Neural cell (in vitro differentiated cells): Measurements from ENCODE around the gene SSTR5. TPM values are rescaled to one million over a fixed set of nuclear protein-coding genes. Genes with fewer than 3 reads are reported as not detected.

Source experiments
- H2AFZ ChIP-seq: fragments of 200-600, 300-800 bp; sonication (generic), shearing (Covaris generic); 2 replicates; pipeline ENCODE4 v1.6.0; 2014; ENCODE audit warnings: low read depth, mild to moderate bottlenecking, antibody characterized with exemption, low read length, moderate library complexity
- H3F3A ChIP-seq: fragments of 200-600 bp; shearing (Covaris generic); 2 replicates; pipeline ENCODE4 v1.6.1; 2016; ENCODE audit warnings: mild to moderate bottlenecking, moderate library complexity, mixed read lengths, antibody characterized with exemption, low read length; ENCODE audit not compliant: insufficient read depth, poor library complexity, severe bottlenecking
- H3K27ac ChIP-seq: fragments of 200-600, 300-800 bp; sonication (generic), shearing (Covaris generic); 2 replicates; pipeline ENCODE4 v1.5.1; 2014; ENCODE audit warnings: mild to moderate bottlenecking, low read length, moderate library complexity
- H3K27me3 ChIP-seq: fragments of 300-800, 200-600 bp; sonication (generic), shearing (Covaris generic); 2 replicates; pipeline ENCODE4 v1.6.0; 2014; ENCODE audit warnings: mild to moderate bottlenecking, low read depth, low read length, moderate library complexity; ENCODE audit not compliant: insufficient read depth
- H3K36me3 ChIP-seq: fragments of 300-800, 200-600 bp; sonication (generic), shearing (Covaris generic); 2 replicates; pipeline ENCODE4 v1.5.1; 2014; ENCODE audit warnings: mild to moderate bottlenecking, antibody characterized with exemption, low read length, moderate library complexity; ENCODE audit not compliant: insufficient read depth
- H3K4me2 ChIP-seq: fragments of 300-800, 200-600 bp; sonication (generic), shearing (Covaris generic); 2 replicates; pipeline ENCODE4 v1.6.0; 2014; ENCODE audit warnings: mild to moderate bottlenecking, low read length
- H3K4me3 ChIP-seq: fragments of 300-800, 200-600 bp; sonication (generic), shearing (Covaris generic); 2 replicates; pipeline ENCODE4 v1.5.1; 2014; ENCODE audit warnings: mild to moderate bottlenecking, low read length, moderate library complexity
- H3K79me2 ChIP-seq: fragments of 200-600 bp; shearing (Covaris generic); replicated peaks from 2 replicates; pipeline ENCODE4 v1.6.0; 2014; ENCODE audit warnings: mild to moderate bottlenecking, low read length, moderate library complexity; ENCODE audit not compliant: insufficient read depth
- H3K9ac ChIP-seq: fragments of 300-800, 200-600 bp; sonication (generic), shearing (Covaris generic); 2 replicates; pipeline ENCODE4 v1.6.1; 2016; ENCODE audit warnings: mild to moderate bottlenecking, low read length, mixed read lengths
- H3K9me2 ChIP-seq: fragments of 200-600 bp; shearing (Covaris generic); 2 replicates; pipeline ENCODE4 v1.6.1; 2016; ENCODE audit warnings: mild to moderate bottlenecking, low read length, mixed read lengths; ENCODE audit not compliant: insufficient read depth
- H3K9me3 ChIP-seq: fragments of 200-600, 300-800 bp; sonication (generic), shearing (Covaris generic); 2 replicates; pipeline ENCODE4 v1.6.1; 2016; ENCODE audit warnings: mild to moderate bottlenecking, mixed run types, low read length, moderate library complexity, mixed read lengths
- H4K20me1 ChIP-seq: fragments of 200-600 bp; shearing (Covaris generic); 2 replicates; pipeline ENCODE4 v1.6.1; 2016; ENCODE audit warnings: mild to moderate bottlenecking, mixed run types; ENCODE audit not compliant: insufficient read depth
- EP300 ChIP-seq: fragments of 450-650 bp; conservative IDR thresholded peaks from 2 replicates; pipeline ENCODE4 v1.6.1; 2014; ENCODE audit warnings: antibody characterized with exemption, mild to moderate bottlenecking, moderate library complexity; ENCODE audit not compliant: poor library complexity, severe bottlenecking
- EZH2 ChIP-seq: fragments of 200-600, 300-800 bp; shearing (Covaris generic), sonication (generic); IDR thresholded peaks from 2 replicates; pipeline ENCODE4 v1.6.1; 2014; ENCODE audit warnings: antibody characterized with exemption, low read length, borderline replicate concordance, mild to moderate bottlenecking; ENCODE audit not compliant: insufficient read depth, poor library complexity, severe bottlenecking
- MXI1 ChIP-seq: fragments of 450-650 bp; conservative IDR thresholded peaks from 2 replicates; pipeline ENCODE4 v1.6.1; 2014; ENCODE audit warnings: antibody characterized with exemption, mild to moderate bottlenecking; ENCODE audit not compliant: poor library complexity, severe bottlenecking
- POLR2AphosphoS5 ChIP-seq: IDR thresholded peaks from 2 replicates; pipeline ENCODE4 v1.6.1; 2012
- TAF1 ChIP-seq: IDR thresholded peaks from 2 replicates; pipeline ENCODE4 v1.6.1; 2012; ENCODE audit warnings: low read depth
- polyA plus RNA-seq: library from polyadenylated mRNA; depleted of rRNA; stranded (reverse); fragments of >200 nt; gene quantifications from 2 replicates; pipeline ENCODE4 v1.2.3, GENCODE V29; 2014
- TF ChIP-seq, protein P1 (sequence below): fragments of 450-650 bp; IDR thresholded peaks from 2 replicates; pipeline ENCODE4 v1.5.1; 2014; ENCODE audit warnings: antibody characterized with exemption, mild to moderate bottlenecking, moderate library complexity; ENCODE audit not compliant: poor library complexity, severe bottlenecking
- TF ChIP-seq, protein P2 (sequence below): IDR thresholded peaks from 2 replicates; pipeline ENCODE4 v1.6.1; 2012; ENCODE audit warnings: borderline replicate concordance

Gene SSTR5
- polyA plus RNA-seq, 1 donor from 2014 or later, result not detected

DNA sequence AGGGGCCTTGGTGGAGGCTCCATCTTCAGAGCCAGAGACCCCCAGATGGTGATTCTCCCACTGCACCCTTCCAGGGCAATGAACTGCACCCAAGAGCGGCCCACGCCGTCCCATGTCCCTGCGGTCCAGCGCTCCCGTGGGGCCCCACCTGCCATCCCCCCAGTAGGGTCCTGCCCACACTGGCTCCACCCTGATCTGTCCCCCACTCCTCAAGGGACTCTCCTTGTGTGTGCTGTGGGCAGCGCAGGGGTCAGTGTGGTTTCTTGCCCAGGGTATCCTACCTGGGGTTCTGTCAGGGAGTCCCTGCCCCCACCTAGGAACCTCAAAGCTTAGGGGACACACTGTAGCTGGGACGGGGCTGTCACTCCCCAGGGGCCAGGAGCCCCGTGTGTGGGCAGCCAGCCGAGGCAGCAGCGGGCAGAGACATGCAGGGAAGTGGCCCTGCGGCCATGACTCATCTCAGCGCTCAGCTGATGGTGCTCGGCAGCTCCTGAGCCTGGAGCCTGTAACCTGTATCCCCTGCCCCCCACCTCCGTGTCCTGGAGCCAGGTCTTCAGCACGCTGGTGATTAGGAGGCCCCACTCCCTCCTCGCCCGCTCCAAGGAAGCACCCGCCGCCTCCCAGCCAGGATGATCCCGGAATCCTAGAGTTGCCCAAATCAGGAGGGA is 35.7 kb upstream of the SSTR5 start (continued):
- TF ChIP-seq, protein P1, sequence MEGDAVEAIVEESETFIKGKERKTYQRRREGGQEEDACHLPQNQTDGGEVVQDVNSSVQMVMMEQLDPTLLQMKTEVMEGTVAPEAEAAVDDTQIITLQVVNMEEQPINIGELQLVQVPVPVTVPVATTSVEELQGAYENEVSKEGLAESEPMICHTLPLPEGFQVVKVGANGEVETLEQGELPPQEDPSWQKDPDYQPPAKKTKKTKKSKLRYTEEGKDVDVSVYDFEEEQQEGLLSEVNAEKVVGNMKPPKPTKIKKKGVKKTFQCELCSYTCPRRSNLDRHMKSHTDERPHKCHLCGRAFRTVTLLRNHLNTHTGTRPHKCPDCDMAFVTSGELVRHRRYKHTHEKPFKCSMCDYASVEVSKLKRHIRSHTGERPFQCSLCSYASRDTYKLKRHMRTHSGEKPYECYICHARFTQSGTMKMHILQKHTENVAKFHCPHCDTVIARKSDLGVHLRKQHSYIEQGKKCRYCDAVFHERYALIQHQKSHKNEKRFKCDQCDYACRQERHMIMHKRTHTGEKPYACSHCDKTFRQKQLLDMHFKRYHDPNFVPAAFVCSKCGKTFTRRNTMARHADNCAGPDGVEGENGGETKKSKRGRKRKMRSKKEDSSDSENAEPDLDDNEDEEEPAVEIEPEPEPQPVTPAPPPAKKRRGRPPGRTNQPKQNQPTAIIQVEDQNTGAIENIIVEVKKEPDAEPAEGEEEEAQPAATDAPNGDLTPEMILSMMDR, result no peak

DNA sequence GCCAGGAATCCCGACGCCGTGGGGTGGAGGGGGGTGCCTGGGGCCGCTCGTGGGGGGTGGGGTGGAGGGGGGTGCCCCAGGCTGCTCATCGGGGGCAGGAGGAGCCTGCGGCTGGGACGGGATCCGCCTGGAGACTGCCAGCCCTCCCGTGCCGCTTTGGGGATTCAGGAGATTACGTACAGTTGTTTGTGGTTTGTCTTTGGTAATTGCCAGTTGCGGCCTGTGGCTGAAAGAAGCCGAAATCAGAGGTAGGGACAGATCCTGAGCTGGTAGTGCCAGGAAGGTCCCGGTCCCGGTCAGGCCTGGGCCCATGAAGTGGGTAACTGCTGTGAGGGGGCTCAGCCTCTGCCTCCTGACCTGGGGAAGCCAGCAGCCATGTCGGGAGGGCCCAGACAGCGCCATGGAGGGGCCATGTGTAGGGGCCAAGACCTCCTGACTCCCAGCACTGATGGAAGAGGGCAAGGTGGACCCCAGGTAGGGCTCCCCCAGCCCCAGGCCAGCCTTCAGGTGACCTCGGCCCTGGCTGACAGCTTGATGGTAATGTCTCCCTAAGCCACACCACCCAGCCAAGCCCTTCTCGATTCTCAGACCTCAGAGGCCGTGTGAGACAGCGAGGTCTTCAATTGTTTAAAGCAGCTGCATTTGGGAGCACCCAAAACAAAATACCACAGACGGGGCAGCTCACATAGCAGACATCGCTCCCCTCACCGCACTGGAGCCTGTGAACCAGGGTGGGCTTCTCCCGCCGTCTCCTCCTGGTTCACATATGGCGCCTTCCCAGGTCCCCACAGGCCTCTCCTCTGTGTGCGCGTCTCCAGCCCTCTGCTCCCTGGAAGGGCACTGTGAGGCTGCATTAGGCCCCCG is 34.9 kb upstream of the SSTR5 start:
- Histone ChIP-seq H2AFZ (no peak overlapping the region), H3K9ac (no peak overlapping the region), H3K9me2 (no peaks in the 10 kb centered on the region), H3K27me3 (no peaks in the 10 kb centered on the region), H4K20me1 (no peaks in the 10 kb centered on the region), H3K79me2 (no peaks in the 10 kb centered on the region), H3K36me3 (no peaks in the 10 kb centered on the region), H3F3A (no peaks in the 10 kb centered on the region), H3K27ac (no peak overlapping the region), H3K4me2 (no peak overlapping the region), H3K9me3 (no peaks in the 10 kb centered on the region), H3K4me3 (no peak overlapping the region)
- TF ChIP-seq EP300 (no peak), POLR2AphosphoS5 (no peak), MXI1 (no peak)

- Histone ChIP-seq H3F3A (no peaks in the 10 kb centered on the region), H2AFZ (no peak overlapping the region), H4K20me1 (no peaks in the 10 kb centered on the region), H3K4me3 (no peak overlapping the region), H3K79me2 (no peaks in the 10 kb centered on the region), H3K9ac (no peak overlapping the region), H3K9me3 (no peaks in the 10 kb centered on the region), H3K4me2 (no peak overlapping the region), H3K27ac (no peak overlapping the region), H3K27me3 (no peaks in the 10 kb centered on the region), H3K36me3 (no peaks in the 10 kb centered on the region), H3K9me2 (no peaks in the 10 kb centered on the region)
- TF ChIP-seq POLR2AphosphoS5, result no peak
- no peak for TF ChIP-seq TAF1
- TF ChIP-seq, protein P1, result no peak
- TF ChIP-seq MXI1, result no peak
- TF ChIP-seq, protein P2, sequence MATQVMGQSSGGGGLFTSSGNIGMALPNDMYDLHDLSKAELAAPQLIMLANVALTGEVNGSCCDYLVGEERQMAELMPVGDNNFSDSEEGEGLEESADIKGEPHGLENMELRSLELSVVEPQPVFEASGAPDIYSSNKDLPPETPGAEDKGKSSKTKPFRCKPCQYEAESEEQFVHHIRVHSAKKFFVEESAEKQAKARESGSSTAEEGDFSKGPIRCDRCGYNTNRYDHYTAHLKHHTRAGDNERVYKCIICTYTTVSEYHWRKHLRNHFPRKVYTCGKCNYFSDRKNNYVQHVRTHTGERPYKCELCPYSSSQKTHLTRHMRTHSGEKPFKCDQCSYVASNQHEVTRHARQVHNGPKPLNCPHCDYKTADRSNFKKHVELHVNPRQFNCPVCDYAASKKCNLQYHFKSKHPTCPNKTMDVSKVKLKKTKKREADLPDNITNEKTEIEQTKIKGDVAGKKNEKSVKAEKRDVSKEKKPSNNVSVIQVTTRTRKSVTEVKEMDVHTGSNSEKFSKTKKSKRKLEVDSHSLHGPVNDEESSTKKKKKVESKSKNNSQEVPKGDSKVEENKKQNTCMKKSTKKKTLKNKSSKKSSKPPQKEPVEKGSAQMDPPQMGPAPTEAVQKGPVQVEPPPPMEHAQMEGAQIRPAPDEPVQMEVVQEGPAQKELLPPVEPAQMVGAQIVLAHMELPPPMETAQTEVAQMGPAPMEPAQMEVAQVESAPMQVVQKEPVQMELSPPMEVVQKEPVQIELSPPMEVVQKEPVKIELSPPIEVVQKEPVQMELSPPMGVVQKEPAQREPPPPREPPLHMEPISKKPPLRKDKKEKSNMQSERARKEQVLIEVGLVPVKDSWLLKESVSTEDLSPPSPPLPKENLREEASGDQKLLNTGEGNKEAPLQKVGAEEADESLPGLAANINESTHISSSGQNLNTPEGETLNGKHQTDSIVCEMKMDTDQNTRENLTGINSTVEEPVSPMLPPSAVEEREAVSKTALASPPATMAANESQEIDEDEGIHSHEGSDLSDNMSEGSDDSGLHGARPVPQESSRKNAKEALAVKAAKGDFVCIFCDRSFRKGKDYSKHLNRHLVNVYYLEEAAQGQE, result no peak
- no peak for TF ChIP-seq EZH2
Measured at GRCh38 chr16:1038932-1039331, 33.6 kb upstream of the SSTR5 start.
